GM19238 (cell line): ENCODE data around the gene PSMC3.
A peak's percentile ranks its signal among the peaks of the same experiment; 100 is the strongest.

Source experiments
- DNase-seq: peaks from one replicate; pipeline ENCODE4 v3.0.0; 2011; ENCODE audit warnings: low spot score; ENCODE audit not compliant: insufficient read length

PSMC3 gene

DNA sequence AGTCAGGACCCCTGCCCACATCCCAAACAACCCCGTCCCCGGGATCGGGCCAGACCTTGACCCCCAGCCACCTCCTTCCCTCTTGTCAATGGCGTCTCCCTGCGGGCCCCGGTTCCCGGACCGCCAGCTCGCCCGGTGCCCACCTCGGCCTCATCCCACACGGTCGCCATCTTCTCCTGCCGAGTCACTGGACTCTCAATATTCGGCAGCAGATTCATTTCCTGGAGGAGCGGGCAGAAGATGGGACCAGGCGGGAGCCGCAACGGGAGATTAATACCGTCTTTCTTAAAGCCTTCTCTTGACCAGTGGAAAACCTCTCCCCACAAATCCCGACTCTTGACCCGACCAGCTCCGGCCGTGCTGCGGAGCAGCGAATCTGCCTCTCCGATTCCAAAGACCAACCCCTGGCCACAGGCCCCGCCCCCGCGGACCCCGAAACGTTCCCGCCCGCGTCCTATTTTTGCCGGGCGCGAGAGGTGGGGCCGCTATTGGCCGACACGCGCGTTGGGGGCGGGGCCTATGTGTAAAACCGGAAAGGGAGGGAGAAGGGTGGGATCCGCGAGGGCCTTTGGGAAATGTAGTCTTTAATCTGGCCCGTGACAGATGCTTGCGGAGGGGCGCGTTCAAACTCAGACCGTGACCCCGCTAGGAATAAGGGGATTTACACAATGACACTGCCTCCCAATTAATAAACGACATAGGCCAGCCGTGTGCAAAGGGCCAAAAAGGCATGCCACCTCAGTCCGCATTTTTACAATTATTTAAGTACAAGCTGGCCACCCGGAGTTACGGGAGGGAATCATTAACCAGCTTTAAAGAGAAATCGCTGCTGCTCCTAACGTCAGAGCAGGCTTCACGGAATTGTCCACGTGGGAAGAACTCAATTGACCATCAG lies at the start of gene PSMC3:
TSS of gene PSMC3 (minus strand) at position 378 of the 895 bp plus-strand sequence. CDS start at position 218, 160 bp downstream.
- peak; percentile 93 for DNase-seq

DNA sequence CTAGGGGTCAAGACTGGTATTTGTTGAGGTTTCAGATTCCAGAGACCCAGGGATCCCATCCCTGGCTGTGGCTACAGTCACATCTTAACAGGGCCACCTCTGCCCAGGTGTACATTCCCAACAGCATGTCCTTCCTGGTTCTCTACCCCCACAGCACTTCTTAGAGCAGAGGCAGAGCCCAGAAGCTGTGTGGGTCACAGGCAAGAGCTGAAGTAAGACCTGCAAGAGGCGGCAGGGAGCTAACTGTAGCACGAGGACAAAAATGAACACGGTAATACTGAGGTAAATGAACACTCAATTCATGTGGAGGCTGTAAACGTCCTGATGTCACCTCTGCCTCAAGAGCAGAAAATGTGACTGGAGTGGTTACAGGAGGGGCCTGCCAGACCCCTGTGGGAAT lies 44.4 kb upstream of the PSMC3 start:
- no peak for DNase-seq

DNA sequence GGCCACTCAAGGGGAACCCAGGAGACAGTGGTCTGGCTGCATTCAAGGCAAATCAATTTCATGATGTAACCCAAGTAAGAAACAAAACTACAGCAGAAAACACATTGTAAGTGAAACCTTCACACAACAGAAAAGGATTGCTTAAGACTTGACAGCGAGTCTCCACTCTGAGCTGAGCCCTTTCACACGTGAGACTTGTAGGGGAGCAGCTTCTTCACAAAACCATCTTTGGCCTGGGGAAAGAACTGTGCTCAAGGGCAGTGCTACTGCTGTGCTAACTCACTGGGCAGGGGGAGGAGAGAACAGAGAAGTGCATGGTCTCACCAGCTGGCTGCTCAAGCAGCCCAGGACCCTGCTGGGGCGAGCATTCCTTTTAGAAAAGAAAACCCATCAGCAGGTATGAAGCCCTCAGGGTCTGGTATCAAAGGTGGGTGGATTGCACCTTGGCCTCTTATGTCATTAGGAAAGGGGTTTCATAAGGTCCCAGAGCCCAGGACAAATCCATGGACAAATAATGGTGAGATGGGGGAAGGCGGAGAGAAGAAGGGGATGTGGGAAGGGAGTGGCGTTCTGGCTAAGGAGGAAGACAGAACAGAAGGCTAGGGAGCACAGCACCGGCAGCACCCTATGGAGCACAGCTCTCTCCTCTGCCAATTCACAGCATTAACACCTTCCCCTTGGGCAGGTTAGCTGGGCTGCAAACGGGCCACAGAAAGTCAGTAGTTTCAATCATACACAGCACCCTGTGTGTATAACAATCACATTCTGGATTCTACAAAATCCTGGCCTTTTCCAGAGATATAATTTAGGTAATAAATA lies 43.3 kb upstream of the PSMC3 start:
- DNase-seq, result no peak

DNA sequence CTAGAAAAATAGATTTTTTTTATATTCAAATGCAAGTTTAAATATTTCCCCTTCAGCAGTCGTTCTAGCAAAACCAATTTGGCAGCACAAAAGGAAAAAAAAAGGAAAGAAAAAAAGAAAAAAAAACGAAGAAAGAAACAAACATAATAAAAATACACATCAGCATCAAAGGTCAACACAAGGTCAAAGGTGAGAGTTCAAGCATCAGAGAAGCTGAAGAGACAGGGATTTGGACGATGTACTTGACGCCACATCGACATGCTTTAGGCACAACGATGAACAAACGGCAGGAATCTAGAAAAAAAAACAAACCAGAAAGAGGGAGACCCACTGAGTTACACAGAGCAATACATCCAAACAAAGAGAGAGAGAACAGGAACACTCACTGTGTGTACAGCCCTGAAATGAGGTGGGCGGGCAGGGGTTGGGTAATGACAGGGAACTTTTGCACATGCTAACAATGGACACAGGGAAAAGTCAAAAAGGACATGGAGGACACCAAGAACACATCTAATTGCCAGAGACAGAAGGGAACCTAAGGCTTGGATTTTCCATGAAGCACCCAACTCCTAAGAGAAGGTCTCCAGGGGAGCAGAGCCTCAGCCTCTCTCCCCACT lies 42.5 kb upstream of the PSMC3 start:
- no peak for DNase-seq

DNA sequence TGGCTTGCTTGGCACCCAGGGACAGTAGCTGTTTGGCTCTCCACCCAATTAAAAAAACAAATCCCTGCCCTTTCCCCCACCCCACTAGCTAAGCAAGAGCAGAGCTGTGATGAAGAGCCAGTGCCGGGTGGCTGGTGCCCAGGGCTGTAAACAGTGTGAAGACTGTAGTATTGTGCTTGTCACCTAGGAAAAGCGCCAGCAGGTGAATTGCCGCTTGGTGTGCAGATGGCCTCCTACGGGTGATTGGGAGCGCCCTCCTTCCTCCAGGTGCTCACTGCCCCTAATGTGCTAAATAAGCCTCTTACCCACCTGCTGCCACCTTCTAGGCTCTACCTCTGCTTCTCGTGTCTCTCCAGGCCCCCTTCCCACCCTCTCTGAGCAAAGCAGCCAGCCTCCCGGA lies 41.1 kb upstream of the PSMC3 start:
- DNase-seq, result no peak

DNA sequence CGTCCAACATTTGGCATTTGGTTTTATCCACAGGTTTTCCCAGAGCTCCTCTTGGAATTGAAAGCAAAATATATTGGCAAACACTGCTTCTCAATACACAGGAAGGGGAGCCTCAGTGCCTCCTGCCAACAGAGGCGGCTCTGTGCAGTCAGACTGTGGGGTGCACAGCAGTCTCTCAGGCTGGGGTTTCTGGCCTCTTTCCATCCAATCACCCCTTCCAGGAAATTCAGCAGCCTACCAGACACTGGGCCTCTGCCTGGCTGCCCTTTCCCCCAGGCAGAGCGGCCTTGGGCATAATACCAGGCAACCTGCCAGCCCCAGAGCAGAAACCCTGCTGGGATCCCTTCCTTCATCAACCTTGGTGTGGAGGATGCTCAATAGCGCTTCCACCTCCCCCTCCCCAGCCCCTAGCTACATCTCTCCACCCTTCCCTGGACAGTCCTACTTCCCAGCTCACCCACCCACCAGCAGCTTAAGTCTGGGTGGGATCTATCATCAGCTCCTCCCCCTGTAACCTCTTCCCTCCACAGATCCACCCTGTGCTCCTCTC lies 40.5 kb upstream of the PSMC3 start:
- DNase-seq, result no peak

DNA sequence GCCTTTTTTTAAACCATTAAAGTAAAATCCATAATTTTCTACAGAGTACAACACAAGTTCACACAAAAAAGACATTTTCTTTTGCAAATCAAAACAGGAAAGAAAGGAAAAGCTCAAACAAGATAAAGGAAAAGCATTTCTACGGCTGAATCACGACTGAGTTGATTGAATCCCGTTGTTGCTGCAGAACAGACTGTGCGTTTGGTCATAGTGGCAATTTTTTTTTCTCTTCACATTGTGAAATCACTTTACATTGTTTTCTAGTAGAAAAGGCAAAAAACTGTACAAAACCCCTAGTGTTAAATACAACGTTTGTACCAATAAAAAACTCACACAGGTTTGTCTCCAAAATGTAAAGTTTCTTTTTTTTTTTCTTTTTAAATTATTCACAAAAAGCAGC lies 40.0 kb upstream of the PSMC3 start:
- no peak for DNase-seq

DNA sequence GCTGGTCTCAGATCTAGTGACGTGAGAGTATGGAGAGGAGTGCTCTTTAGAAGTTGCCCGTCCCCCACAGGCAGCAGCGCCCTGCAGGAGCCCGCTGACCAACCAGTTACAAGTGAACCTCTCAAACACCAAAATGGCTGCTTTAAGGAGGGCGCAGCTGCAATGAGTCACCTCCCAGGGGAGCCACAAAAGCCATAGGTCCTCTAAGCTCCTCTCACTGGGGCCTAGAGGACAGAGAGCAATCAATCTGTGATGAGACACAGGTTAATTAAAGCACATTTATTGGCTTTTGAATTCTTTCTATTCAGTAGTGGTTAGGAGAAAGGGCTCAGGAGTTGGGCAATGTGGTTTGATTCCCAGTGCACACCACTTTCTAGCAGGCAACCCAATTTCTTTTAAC lies 38.2 kb upstream of the PSMC3 start:
- DNase-seq, result no peak

DNA sequence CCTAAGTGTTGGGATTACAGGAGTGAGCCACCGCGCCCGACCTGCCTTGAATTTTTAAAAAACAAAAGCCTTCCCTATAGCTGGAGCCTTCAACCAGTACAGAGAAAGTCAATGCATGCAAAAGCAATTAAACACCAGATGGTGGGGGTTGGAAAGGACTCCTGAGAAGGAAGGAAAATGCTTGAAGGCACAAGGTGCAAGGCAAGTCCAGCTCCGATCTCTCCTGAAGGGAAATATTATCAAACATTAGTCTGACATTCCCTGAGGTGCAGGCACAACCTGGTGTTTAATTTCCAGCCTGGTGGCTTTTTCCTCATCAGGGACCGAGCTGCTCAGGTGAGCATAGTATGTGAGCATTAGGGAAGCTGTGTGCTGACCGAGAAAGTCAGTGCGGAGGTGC lies 35.6 kb upstream of the PSMC3 start:
- no peak for DNase-seq

DNA sequence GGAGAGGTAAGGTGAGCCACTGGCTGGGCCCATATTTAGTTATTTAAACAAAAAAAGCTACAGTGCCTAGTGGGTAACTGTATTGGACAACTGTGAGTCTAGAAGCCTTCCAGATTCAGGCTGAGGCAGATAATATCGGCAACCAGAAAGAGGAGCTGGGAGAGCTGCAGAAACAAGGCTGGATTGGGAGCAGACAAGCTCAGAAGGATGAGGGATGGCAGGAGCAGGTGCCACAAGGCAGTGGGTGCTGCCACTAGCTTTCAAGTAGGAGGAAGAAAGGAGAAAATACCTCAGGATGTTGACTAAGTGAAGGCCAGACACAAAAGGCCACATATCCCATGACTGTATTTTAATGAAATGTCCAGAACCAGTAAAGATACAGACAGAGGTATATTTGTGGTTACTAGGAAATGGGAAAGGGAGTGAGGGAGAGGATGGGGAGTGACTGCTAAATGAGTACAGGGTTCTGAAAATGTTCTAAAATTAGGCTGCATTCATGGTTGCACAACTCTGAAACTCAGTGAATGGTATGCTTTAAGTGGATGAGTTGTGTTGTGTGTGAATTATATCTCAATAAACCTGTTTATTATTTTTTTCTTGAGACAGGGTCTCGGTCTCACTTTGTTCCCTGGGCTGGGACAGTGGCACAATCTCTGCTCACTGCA lies 34.5 kb upstream of the PSMC3 start:
- no peak for DNase-seq

DNA sequence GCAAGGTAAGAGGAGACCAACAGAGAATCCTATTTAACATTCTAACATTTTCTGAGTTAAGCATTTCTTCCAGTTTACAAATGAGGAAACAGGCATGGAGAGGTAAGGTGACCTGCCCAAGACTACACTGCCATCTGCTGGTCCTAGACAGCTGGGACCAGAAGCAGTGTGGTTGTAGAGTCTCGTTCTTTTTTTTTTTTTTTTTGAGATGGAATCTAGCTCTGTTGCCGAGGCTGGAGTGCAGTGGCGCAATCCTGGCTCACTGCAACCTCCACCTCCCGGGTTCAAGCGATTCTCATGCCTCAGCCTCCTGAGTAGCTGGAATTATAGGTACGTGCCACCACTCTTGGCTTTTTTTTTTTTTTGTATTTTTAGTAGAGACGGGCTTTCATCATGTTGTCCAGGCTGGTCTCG lies 28.0 kb upstream of the PSMC3 start:
- peak; percentile 59 for DNase-seq

DNA sequence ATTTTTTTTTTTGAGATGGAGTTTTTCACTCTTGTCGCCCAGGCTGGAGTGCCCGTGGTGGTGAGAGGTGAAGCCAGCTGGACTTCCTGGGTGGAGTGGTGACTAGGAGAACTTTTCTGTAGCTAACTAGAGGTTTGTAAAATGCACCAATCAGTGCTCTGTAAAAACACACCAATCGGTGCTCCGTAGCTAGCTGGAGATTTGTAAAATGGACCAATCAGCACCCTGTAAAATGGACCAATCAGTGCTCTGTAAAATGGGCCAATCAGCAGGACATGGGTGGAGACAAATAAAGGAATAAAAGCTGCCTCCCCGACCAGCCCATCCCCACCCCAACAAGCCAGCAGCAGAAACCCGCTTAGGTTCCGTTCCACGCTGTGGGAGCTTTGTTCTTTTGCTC lies 27.1 kb upstream of the PSMC3 start:
- DNase-seq, result no peak

DNA sequence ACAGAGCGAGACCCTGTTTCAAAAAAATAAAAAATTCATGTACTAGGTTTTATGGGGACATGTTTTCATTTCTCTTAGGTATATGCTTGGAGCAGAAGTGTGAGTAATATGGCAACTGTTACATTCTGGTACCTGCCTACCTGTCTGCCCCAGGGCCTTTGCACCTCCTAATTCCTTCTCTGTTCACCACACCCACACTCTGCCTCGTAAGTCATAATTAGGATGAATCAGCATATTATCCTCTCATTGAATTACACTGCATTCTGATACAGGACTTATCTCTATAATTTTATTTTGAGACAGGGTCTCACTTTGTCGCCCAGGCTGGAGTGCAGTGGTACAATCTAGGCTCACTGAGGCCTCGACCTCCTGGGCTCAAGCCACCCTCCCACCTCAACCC lies 25.8 kb upstream of the PSMC3 start:
- no peak for DNase-seq

DNA sequence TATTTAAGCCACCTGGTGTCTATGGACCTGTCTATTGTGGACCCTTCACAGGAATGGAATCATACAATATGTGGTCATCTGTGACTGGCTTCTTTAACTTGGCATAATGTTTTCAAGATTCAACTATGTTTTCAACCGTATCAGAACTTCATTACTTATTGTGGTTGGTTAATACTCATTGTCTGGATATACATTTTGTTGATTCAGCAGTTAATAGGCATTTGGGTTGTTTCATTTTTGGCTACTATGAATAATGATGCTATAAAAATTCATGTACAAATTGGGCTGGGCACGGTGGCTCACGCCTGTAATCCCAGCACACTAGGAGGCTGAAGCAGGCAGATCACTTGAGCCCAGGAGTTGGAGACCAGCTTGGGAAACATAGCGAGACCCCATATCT lies 25.2 kb upstream of the PSMC3 start:
- DNase-seq, result no peak

DNA sequence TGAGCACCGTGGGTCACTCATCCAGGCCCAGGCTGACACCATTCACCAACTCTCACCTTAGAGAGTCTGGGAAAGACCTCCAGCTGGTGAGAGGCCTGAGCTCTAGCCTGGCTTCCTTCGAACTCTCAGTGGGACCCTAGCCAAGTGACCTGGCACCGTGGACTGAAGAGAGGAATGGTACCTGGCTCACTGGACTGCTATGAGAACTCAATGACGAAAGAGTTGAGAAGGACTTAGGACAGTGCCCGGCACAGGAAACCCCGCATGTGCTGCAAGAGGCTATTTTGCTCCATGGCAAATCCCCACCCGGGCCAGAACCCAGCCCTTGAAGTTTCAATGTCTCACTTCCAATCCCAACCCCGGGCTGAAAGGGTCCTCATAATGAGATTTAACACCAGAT lies 23.3 kb upstream of the PSMC3 start:
- no peak for DNase-seq

DNA sequence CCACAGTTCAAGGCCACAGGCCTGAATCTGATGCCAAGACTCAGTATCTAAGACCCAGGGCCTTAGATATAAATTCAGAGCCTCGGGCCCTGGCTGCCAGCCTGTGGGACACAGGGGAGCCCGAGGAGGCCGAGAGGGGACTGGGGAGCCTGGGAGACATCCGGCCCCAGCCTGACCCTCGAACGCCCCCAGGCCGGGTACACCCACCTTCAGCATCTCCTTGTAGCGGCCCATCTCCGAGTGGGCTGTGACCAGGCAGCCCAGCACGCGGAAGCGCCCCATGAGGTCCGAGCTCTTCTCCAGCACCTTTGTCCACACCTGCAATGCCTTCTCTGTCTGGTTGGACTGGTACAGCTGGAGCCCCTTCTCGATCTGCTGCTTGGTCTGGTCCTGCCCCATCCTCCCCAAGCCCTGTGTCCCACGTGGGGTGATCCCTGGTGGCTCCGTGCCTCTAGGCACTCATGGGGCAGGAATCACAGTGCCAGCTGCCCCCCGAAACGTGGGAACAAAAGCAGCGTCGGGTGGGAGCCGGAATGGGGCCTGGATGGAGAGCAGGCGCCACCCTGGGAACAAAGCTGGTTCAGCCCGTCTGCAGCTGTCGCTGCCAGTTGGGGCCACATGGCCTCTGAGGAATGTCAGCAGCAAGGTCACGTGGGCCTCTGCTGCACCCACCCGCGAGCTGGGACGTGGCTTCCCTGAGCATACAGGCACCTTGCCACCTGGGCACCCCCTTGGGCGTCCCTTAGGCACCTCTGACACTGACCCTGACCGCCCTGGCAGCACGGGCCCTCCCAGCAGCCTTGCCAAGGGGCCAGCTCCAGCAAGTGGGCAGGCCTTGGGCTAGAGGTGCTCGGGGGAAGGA lies 22.6 kb upstream of the PSMC3 start, which contains the start of gene RAPSN:
TSS of gene RAPSN (minus strand) at position 571 of the 862 bp plus-strand sequence. CDS start at position 399, 172 bp downstream.
- DNase-seq, result no peak

DNA sequence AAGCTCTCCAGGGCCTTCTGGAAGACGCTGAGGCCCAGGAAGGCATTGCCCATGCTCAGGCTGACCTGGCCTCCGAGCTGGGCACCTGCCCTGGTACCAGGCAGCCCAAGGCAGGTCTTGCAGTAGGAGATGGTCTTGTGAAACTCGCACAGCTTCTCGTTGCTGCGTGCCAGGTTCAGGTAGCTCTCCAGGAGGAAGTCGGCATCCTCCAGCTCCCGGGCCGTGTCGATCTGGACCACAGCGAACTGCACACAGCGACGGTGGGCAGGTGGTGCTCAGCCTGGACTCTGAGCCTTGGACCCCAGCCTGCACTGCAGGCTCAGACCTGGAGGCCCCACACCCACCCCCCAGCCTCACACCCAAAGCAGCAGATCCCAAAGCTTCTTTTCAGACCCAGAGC lies 21.7 kb upstream of the PSMC3 start:
- DNase-seq, result no peak

DNA sequence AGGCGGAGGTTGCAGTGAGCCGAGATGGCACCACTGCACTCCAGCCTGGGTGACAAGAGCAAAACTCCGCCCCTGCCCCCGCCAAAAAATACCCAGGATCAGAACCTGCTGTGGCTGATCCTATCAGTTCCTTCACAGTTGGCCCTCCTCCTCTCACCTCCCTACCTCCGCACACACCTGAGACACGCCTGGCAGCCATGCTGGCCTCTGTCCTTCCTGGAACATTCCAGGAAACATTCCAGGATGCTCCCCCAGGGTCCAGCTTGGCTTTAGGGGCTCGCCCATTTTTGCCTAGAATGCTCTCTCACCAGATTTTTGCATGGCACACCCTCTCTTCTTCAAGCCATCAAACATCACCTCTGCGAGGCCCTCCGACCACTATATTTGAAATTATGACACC lies 20.6 kb upstream of the PSMC3 start:
- DNase-seq, result no peak

DNA sequence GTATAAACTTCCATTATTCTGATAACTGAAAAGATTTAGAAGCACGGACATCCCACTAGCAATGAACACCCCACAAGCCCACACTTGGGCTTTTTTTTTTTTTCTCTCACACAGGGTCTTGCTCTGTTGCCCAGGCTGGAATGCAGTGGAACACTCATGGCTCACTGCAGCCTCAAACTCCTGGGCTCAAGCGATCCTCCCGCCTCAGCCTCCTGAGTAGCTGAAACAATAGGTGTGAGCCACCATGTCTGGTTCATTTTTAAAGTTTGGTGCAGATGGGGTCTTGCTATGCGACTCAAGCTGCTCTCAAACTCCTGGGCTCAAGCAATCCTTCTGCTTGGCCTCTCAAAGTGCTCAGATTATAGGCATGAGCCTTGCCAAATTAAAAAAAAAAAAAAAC lies 19.6 kb upstream of the PSMC3 start:
- DNase-seq, result no peak

DNA sequence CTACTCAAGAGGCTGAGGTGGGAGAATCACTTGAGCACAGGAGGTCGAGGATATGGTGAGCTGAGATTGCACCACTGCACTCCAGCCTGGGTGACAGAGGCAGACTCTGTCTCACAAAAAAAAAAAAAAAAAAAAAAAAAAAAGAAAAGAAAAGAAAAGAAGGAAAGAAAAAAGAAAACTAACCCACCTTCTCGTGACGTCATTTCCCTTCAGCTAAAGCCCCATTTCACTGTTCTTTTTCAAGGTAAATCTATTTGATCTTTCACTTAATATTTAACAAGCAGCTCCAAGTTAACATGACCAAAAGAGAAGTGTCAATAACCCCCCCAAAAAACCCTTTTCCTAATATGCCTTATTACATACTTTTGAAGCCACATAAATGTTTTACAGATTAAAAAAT lies 17.6 kb upstream of the PSMC3 start:
- no peak for DNase-seq
